ENCODE results near the gene KRTAP5-8.
"Not testable (repeated sequence)": the region's sequence is repeated elsewhere in the genome, so short reads cannot be mapped to it uniquely, and the experiment has no call there.

The KRTAP5-8 gene

GRCh38 chr11:71505781-71506180 is 32.0 kb upstream of the KRTAP5-8 start:
- no peak for DNase-seq (ENCODE audit: low read depth in 1 of 2, low spot score in 1 of 2)

GRCh38 chr11:71507102-71507501 is 30.7 kb upstream of the KRTAP5-8 start:
- DNase-seq (ENCODE audit: low read depth in 1 of 2, low spot score in 1 of 2), result no peak

GRCh38 chr11:71518506-71519471 is 19.0 kb upstream of the KRTAP5-8 start:
- no peak for DNase-seq (ENCODE audit: low read depth in 1 of 2, low spot score in 1 of 2)

DNA sequence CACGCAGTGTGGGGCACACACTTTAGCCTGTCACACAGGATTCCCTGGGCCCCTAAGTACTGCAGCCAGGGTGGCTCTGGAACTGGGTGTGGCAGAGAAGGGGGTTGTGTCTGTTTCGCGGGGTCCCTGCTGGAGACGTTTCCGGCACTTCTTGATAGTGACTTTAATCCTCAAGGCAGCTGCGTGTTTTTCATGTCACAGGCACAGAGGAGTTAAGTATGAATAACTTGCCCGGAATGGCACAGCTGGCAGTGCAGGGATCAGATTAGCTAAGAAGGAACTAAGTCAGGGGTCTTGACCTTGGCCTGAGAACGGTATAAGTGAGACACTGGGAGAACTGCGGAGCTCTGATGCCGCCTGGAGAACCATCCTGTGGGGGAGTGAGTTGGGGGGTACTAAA is 18.3 kb upstream of the KRTAP5-8 start:
- DNase-seq (ENCODE audit: low read depth in 1 of 2, low spot score in 1 of 2), result no peak

DNA sequence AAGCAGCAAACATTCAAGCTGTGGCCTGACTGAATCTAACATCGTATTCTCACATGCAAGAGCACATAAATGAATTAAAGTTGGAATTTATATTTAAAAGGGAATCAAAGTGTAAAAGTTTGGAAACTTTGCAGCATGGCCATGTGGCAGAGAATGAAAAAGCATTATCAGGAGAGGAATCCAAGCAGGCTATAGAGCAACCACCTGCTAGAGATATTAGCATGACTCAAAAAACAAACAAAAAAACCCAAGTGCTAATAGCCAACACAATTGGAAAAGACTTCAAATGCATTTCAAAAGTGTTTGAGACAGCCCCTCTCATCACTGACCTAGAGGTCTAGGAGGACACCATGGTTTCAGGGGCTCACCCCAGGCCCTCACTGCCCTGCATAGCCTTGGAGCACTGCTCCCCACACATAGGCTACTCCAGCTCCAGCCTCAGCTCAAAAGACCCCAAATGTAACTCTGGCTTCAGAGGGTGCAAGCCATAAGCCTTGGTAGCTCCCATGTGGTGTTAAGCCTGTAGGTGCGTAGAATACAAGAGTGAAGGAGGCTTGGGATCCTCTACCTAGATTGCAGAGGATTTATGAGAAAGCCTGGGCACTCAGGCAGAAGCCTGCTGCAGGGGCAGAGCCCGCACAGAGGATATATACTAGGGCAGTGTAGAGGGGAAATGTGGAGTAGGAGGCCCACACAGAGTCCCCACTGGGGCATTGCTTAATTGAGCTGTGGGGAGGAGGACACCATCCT is 12.5 kb upstream of the KRTAP5-8 start:
- DNase-seq (ENCODE audit: low read depth in 1 of 2, low spot score in 1 of 2), result no peak

- no peak for DNase-seq (ENCODE audit: low read depth in 1 of 2, low spot score in 1 of 2)
Measured at GRCh38 chr11:71525938-71526495, 11.8 kb upstream of the KRTAP5-8 start.

GRCh38 chr11:71526796-71527575 is 10.8 kb upstream of the KRTAP5-8 start, which contains the start of gene KRTAP5-7:
TSS of gene KRTAP5-7 (plus strand) at chr11:71527267. CDS start at chr11:71527301, 34 bp downstream.
- not testable (repeated sequence) for DNase-seq (ENCODE audit: low read depth in 1 of 2, low spot score in 1 of 2)

DNA sequence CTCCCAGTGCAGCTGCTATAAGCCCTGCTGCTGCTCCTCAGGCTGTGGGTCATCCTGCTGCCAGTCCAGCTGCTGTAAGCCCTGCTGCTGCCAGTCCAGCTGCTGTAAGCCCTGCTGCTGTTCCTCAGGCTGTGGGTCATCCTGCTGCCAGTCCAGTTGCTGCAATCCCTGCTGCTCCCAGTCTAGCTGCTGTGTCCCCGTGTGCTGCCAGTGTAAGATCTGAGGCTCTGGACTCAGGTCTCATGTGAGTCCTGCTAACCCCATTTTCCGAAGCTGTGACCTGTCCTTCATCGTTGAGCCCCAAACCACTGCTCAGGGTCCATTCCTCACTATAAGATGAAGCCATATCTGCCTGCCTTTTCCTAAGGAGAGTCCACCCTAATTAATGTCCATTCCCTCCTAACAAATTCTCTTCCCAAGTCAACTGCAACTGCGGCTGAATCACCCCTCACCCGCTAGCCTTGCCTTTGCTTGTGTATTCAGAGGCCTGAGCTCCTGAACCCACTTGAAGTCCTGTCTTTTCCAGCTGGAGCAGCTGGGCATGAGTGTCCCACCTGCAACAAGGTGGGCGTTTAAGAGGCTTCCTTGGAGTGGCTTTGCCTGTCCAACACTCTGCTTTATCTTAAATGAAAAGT is 10.1 kb upstream of the KRTAP5-8 start:
- no peak for DNase-seq (ENCODE audit: low read depth in 1 of 2, low spot score in 1 of 2)

GRCh38 chr11:71530602-71531001 is 7.2 kb upstream of the KRTAP5-8 start:
- DNase-seq (ENCODE audit: low read depth in 1 of 2, low spot score in 1 of 2), result no peak

DNA sequence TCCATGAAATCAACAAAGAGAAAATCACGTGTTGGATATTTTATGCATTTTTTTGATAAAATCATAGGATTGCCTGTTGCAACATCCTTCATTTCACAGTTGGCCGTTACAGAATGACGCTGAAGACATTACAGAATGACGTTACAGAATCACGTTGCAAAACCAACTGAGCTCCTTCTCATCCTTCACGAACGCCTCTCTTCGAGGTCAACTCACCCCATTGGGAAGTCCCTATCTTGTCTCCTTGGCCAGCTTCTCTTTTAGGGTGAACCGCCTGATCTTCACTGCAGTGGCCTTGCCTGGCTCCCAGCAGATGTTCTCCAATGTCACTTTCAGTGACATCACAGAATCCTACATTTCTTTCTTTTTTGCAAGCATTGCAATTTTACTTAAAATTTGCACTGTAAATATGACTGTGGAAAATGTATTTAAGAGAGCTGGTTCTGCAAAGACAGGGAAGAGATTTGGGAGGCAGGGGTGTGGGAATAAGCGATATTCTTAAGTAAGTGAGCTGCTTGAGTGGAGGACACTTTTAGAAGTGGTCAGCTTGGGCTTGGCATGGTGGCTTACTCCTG is 5.7 kb upstream of the KRTAP5-8 start:
- DNase-seq (ENCODE audit: low read depth in 1 of 2, low spot score in 1 of 2), result no peak

- DNase-seq (ENCODE audit: low read depth in 1 of 2, low spot score in 1 of 2), result not testable (repeated sequence)
Measured at GRCh38 chr11:71534711-71535608, 2.9 kb upstream of the KRTAP5-8 start.

DNA sequence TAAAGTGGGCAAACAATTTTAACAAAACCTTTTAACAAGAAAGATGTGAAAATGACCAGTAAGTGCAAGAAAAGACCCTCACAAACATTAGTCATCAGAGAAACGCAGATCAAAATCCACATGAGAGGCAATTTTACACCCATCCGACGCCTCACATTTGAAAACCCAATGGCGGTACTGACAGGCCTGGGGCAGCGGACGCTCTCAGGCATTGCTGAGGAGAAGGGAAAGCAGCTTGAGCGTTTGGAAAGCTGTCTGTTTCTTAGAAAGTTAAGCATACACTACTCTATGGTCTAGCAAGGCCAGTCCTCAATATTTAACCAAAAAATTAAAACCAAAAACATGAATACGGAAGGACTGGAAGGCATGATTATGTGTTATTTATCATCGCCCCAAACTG is 2.0 kb upstream of the KRTAP5-8 start:
- no peak for DNase-seq (ENCODE audit: low read depth in 1 of 2, low spot score in 1 of 2)

DNA sequence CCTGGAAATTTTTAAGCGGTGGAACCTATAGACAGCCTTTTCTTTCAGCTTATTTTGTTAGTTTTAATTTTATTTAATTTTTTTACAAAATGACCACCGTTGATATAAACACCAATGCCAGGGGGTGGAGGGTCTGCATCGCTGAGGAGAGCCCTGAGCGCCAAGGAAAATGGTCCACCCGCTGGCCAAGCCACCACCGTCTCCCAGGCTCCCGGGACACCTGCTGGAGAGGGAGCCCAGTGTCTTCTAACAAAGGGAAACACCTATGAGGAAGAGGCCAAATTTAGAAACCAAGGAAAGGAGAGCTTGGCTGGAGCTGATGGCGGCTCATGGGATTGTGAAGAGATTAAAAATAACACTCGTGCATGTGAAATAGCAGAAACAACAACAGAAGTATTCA is 288 bp upstream of the KRTAP5-8 start:
- DNase-seq (ENCODE audit: low read depth in 1 of 2, low spot score in 1 of 2), result no peak

DNA sequence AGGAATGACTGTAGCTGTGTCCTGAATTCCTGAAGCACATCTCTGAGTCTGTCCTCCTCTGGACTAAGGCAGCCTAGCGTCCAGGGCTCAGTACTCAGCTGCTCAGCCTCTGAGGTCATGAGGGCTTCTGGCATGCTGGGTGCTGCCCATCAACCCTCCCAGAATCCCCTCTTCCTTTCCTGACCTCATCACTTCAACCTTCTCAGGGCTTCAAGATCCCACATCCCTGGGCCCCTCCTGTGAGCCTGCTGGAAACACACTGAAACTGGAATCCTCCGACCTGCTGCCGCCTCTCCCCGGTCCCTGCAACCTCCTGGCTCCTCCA is 803 bp downstream of the KRTAP5-8 start:
- no peak for DNase-seq (ENCODE audit: low read depth in 1 of 2, low spot score in 1 of 2)

DNA sequence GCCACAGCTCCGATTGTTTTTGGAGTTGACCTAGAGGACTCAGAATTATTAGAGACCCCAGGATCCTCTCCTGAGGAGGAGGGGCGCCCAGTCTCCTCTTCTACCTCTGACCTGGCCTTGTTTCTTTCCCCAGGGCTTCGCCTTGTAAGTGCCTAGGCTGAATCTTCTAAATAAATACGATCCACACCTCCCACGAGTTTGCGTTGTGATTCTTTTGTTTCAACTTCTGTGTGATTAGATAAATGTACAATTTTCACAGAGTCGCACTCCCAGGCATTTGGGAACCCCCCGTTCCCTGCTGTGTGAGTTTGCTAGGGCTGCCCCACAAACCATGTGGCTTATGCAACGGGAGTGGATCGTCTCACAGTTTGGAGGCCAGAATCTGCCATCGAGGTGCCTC is 1.2 kb downstream of the KRTAP5-8 start:
- no peak for DNase-seq (ENCODE audit: low read depth in 1 of 2, low spot score in 1 of 2)

DNA sequence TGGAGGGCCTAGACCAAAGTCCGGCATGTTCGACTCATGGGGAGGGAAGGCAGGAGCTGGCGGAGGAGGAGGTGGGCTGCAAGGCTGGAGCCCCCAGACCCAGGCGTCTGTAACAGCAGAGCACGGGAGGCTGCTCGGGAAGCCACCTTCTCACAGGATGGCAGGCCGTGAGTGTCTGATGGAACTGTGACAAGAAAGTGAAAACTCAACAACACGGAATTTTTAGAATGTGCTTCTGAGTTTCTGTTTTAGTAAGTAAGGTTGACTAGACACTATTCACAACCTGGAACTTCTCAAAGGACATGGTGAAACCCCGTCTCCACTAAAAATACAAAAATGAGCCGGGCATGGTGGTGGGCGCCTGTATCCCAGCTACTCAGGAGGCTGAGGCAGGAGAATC is 2.1 kb downstream of the KRTAP5-8 start:
- not testable (repeated sequence) for DNase-seq (ENCODE audit: low read depth in 1 of 2, low spot score in 1 of 2)

GRCh38 chr11:71540521-71541304 is 2.9 kb downstream of the KRTAP5-8 start:
- not testable (repeated sequence) for DNase-seq (ENCODE audit: low read depth in 1 of 2, low spot score in 1 of 2)

GRCh38 chr11:71542382-71542781 is 4.6 kb downstream of the KRTAP5-8 start:
- DNase-seq (ENCODE audit: low read depth in 1 of 2, low spot score in 1 of 2), result no peak

All from activated T-helper 1 cell treated with anti-CD3 and anti-CD28 coated beads, Interleukin-2, amount 50 U/mL, for 16 hours (primary cell).